Measurements from ENCODE around the gene GJA1. TPM values are rescaled to one million over a fixed set of nuclear protein-coding genes. Genes with fewer than 3 reads are reported as not detected.
"Not testable (repeated sequence)": the region's sequence is repeated elsewhere in the genome, so short reads cannot be mapped to it uniquely, and the experiment has no call there.

GJA1 gene
- total RNA-seq: not detected

DNA sequence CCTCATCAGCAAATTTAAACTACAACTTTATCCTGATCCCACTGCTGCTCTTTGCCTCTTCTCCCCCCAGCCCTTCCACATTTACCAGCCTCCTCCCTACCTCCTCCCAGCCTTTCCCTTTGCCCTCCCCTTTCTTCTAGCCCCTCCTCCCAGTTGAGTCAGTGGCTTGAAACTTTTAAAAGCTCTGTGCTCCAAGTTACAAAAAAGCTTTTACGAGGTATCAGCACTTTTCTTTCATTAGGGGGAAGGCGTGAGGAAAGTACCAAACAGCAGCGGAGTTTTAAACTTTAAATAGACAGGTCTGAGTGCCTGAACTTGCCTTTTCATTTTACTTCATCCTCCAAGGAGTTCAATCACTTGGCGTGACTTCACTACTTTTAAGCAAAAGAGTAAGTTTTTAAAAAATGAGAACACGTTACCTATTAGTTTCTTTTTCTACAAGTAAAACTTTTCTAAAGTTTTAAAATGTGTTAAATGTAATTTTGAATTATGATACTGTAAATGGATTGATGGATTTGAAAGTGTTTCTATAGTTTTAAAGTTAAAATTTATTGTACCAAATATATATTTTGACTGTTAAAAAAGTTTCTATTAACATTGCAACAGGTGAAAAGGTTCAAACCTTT lies at the start of gene GJA1:
Gene GJA1 (plus strand): TSS at position 203 of the 626 bp plus-strand sequence. CDS start 11,202 bp downstream, outside the sequence.
- ATAC-seq: no peak
- no peak for DNase-seq (ENCODE audit: low spot score)
- peaks cover 24 to 43% of the 10 kb centered on the region in 2 donors for H3K27me3 Mint-ChIP-seq
- H3K4me1 Mint-ChIP-seq (ENCODE audit: low read depth in 2 of 2): peaks cover 4 to 5% of the 10 kb centered on the region in 2 donors
- H3K27ac Mint-ChIP-seq: no peak within 1 kb of the TSS
- peak within 1 kb of the TSS; percentile 61 for H3K4me3 Mint-ChIP-seq
- no peaks in the 10 kb centered on the region for H3K9me3 Mint-ChIP-seq
- no peaks in the 10 kb centered on the region for H3K36me3 Mint-ChIP-seq

GRCh38 chr6:121386551-121386950 lies 48.9 kb upstream of the GJA1 start:
- not testable (repeated sequence) for H3K9me3 Mint-ChIP-seq; H3K36me3 Mint-ChIP-seq; ATAC-seq; DNase-seq (ENCODE audit: low spot score); H3K4me1 Mint-ChIP-seq (ENCODE audit: low read depth in 2 of 2); H3K4me3 Mint-ChIP-seq; H3K27ac Mint-ChIP-seq
- peaks cover 13 to 18% of the 10 kb centered on the region in 2 donors for H3K27me3 Mint-ChIP-seq

GRCh38 chr6:121389419-121389818 lies 46.0 kb upstream of the GJA1 start:
- peaks cover 13 to 16% of the 10 kb centered on the region in 2 donors for H3K27me3 Mint-ChIP-seq
- no peaks in the 10 kb centered on the region for H3K36me3 Mint-ChIP-seq
- no peaks in the 10 kb centered on the region for H3K9me3 Mint-ChIP-seq
- ATAC-seq (peak in 1 of 2 donors; percentile 49), DNase-seq (ENCODE audit: low spot score) (no peak)
- H3K4me3 Mint-ChIP-seq: no peak overlapping the region
- H3K27ac Mint-ChIP-seq: no peak overlapping the region
- no peaks in the 10 kb centered on the region for H3K4me1 Mint-ChIP-seq (ENCODE audit: low read depth in 2 of 2)

- no peaks in the 10 kb centered on the region for H3K9me3 Mint-ChIP-seq
These were observed 41.5 kb upstream of the GJA1 start for GRCh38 chr6:121393731-121394505.

DNA sequence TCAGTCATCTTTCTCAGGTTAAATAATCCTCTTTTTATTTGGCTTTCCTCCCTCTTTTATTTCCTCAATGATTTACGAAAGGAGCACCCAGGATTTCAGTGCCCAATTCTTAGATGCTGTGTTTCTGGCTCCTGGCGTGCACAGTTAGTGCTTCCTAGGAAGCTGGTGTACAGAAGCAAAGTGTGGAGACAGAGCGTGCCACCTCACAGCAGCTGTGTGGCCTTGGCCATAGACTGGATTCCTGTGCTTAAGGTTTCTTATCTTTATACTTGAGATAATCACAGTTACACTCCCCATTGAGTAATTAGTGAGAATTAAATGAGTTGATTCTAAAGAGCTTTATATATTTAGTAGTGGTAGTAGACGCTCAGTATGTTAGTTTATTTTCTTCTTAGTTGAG lies 39.7 kb upstream of the GJA1 start:
- Mint-ChIP-seq H3K4me3 (no peak overlapping the region), H3K4me1 (ENCODE audit: low read depth in 2 of 2) (no peaks in the 10 kb centered on the region), H3K27me3 (peaks cover 7 to 21% of the 10 kb centered on the region in 2 donors), H3K36me3 (no peaks in the 10 kb centered on the region), H3K9me3 (no peaks in the 10 kb centered on the region), H3K27ac (no peak overlapping the region)
- DNase-seq (ENCODE audit: low spot score): no peak
- ATAC-seq: no peak

More at GRCh38 chr6:121393731-121394505, 41.5 kb upstream of the GJA1 start:
- Mint-ChIP-seq H3K27ac (no peak overlapping the region), H3K4me1 (ENCODE audit: low read depth in 2 of 2) (no peaks in the 10 kb centered on the region), H3K4me3 (no peak overlapping the region), H3K36me3 (no peaks in the 10 kb centered on the region), H3K27me3 (peaks cover 12 to 26% of the 10 kb centered on the region in 2 donors)
- no peak for ATAC-seq
- no peak for DNase-seq (ENCODE audit: low spot score)

GRCh38 chr6:121397188-121397587 lies 38.3 kb upstream of the GJA1 start:
- H3K36me3 Mint-ChIP-seq; DNase-seq (ENCODE audit: low spot score); H3K27ac Mint-ChIP-seq; H3K4me1 Mint-ChIP-seq (ENCODE audit: low read depth in 2 of 2); H3K9me3 Mint-ChIP-seq; ATAC-seq; H3K4me3 Mint-ChIP-seq: not testable (repeated sequence)
- H3K27me3 Mint-ChIP-seq: peaks cover 7 to 17% of the 10 kb centered on the region in 2 donors

DNA sequence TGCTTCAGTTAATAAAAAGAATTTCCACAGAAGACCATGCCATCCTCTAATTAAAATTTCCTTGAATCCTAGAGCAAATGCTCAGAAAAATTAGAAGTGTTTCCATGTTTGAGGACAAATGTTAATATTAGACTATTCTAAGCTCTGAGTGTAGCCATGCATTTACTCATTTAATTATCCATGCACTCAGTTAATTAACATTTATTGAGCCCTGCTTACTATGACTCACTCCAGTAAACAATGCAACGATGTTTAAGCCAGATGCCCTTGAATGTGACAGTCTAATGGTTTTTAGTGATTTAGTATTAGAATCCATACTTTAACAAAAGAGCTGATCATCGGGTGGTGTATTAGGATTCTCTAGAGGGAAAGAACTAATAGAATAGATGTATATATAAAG lies 37.3 kb upstream of the GJA1 start:
- ATAC-seq (no peak), DNase-seq (ENCODE audit: low spot score) (no peak)
- Mint-ChIP-seq H3K4me1 (ENCODE audit: low read depth in 2 of 2) (no peaks in the 10 kb centered on the region), H3K27ac (no peak overlapping the region), H3K36me3 (no peaks in the 10 kb centered on the region), H3K4me3 (no peak overlapping the region), H3K27me3 (peaks cover 7 to 17% of the 10 kb centered on the region in 2 donors), H3K9me3 (no peaks in the 10 kb centered on the region)

DNA sequence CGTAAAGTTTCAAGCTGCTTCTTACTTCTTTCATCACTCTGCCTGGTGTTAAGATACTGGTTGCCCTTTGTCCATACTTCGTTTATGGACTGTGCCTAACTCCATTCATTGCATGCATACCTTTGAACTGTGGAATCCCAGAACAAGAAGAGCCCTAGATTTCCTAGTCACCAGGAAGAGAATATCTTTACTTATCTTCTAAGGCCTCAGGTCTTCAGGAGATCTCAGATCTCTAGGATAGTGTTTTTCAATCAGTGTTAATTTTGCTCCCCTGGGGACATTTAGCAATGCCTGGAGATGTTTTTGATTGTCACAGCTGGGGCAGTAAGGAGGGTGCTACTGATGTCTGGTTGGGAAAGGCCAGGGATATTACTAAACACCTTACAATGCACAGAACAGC lies 35.5 kb upstream of the GJA1 start:
- ATAC-seq (no peak), DNase-seq (ENCODE audit: low spot score) (no peak)
- Mint-ChIP-seq H3K27me3 (peaks cover 7 to 17% of the 10 kb centered on the region in 2 donors), H3K9me3 (no peaks in the 10 kb centered on the region), H3K27ac (no peak overlapping the region), H3K36me3 (no peaks in the 10 kb centered on the region), H3K4me3 (no peak overlapping the region), H3K4me1 (ENCODE audit: low read depth in 2 of 2) (no peaks in the 10 kb centered on the region)

DNA sequence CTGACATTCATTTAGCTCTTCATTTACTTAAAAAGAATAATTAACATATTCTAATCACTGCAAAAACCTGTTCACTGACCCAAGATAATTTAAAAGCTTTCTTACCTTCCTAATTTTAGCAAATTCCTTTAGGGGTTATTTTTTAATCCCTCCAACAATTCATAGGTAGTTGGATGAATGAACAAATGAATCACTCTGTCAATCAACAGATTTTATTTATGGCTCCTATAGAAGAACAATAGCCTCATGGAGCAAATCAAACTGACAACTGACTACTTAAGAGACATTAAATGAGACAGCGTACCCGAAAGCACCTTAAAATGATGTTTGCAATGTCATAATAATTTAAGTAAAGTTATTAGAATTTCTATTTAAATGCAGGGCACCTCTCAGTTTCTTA lies 31.5 kb upstream of the GJA1 start:
- H3K27me3 Mint-ChIP-seq: peaks cover 5 to 10% of the 10 kb centered on the region in 2 donors
- DNase-seq (ENCODE audit: low spot score) (no peak), ATAC-seq (no peak)
- H3K27ac Mint-ChIP-seq: no peak overlapping the region
- no peak overlapping the region for H3K4me3 Mint-ChIP-seq
- no peaks in the 10 kb centered on the region for H3K4me1 Mint-ChIP-seq (ENCODE audit: low read depth in 2 of 2)
- H3K9me3 Mint-ChIP-seq: no peaks in the 10 kb centered on the region
- no peaks in the 10 kb centered on the region for H3K36me3 Mint-ChIP-seq

GRCh38 chr6:121405306-121405705 lies 30.1 kb upstream of the GJA1 start:
- Mint-ChIP-seq H3K4me1 (ENCODE audit: low read depth in 2 of 2) (no peaks in the 10 kb centered on the region), H3K9me3 (no peaks in the 10 kb centered on the region), H3K4me3 (no peak overlapping the region), H3K27ac (no peak overlapping the region), H3K27me3 (peaks cover 5 to 10% of the 10 kb centered on the region in 2 donors), H3K36me3 (no peaks in the 10 kb centered on the region)
- ATAC-seq: no peak
- no peak for DNase-seq (ENCODE audit: low spot score)

DNA sequence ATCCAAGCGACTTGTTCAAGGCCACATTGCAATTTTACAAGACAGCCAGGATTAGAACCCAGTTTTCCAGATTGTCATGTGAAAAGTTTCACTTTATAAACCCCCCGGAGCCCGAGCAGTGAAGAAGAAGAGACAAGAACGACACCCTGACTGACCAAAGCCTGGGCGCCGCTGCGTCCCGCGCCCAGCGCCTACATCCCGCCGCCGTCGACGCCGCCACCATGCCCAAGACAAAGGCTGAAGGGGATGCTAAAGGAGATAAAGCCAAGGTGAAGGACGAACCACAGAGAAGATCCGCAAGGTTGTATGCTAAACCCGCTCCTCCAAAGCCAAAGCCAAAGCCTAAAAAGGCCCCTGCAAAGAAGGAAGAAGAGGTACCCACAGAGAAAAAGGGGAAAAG lies 27.1 kb upstream of the GJA1 start:
- H3K4me3 Mint-ChIP-seq: no peak overlapping the region
- DNase-seq (ENCODE audit: low spot score) (no peak), ATAC-seq (no peak)
- H3K9me3 Mint-ChIP-seq: no peaks in the 10 kb centered on the region
- no peaks in the 10 kb centered on the region for H3K4me1 Mint-ChIP-seq (ENCODE audit: low read depth in 2 of 2)
- no peaks in the 10 kb centered on the region for H3K36me3 Mint-ChIP-seq
- peaks cover 5 to 10% of the 10 kb centered on the region in 2 donors for H3K27me3 Mint-ChIP-seq
- H3K27ac Mint-ChIP-seq: no peak overlapping the region

GRCh38 chr6:121413879-121414278 lies 21.6 kb upstream of the GJA1 start:
- no peaks in the 10 kb centered on the region for H3K36me3 Mint-ChIP-seq
- no peaks in the 10 kb centered on the region for H3K9me3 Mint-ChIP-seq
- ATAC-seq (no peak), DNase-seq (ENCODE audit: low spot score) (no peak)
- H3K4me1 Mint-ChIP-seq (ENCODE audit: low read depth in 2 of 2): no peaks in the 10 kb centered on the region
- no peak overlapping the region for H3K4me3 Mint-ChIP-seq
- H3K27ac Mint-ChIP-seq: no peak overlapping the region
- no peaks in the 10 kb centered on the region for H3K27me3 Mint-ChIP-seq

- no peaks in the 10 kb centered on the region for H3K9me3 Mint-ChIP-seq
- no peaks in the 10 kb centered on the region for H3K4me1 Mint-ChIP-seq (ENCODE audit: low read depth in 2 of 2)
- no peak for DNase-seq (ENCODE audit: low spot score)
These were observed 17.1 kb upstream of the GJA1 start for GRCh38 chr6:121418346-121418745.

GRCh38 chr6:121426686-121427085 lies 8.8 kb upstream of the GJA1 start:
- no peak overlapping the region for H3K27ac Mint-ChIP-seq
- H3K4me1 Mint-ChIP-seq (ENCODE audit: low read depth in 2 of 2): no peaks in the 10 kb centered on the region
- no peaks in the 10 kb centered on the region for H3K27me3 Mint-ChIP-seq
- H3K9me3 Mint-ChIP-seq: no peaks in the 10 kb centered on the region
- ATAC-seq (no peak), DNase-seq (ENCODE audit: low spot score) (no peak)
- H3K4me3 Mint-ChIP-seq: no peak overlapping the region
- H3K36me3 Mint-ChIP-seq: no peaks in the 10 kb centered on the region

More at GRCh38 chr6:121418346-121418745, 17.1 kb upstream of the GJA1 start:
- no peak overlapping the region for H3K4me3 Mint-ChIP-seq
- H3K27ac Mint-ChIP-seq: no peak overlapping the region
- H3K36me3 Mint-ChIP-seq: no peaks in the 10 kb centered on the region
- no peaks in the 10 kb centered on the region for H3K27me3 Mint-ChIP-seq
- ATAC-seq: no peak
